ENCODE measurements around the gene TMEM108. TPM values are rescaled to one million over a fixed set of nuclear protein-coding genes. Genes with fewer than 3 reads are reported as not detected.

The TMEM108 gene
- total RNA-seq, 4 donors from 2014 or later: 0.54 to 2.9 (median 1.4) TPM

GRCh38 chr3:133401374-133402135 is 363.4 kb downstream of the TMEM108 start:
- no peak for TF ChIP-seq CTCF (IDR thresholded peaks at IDR 0.05)
- no peak for TF ChIP-seq POLR2A (IDR thresholded peaks at IDR 0.05)
- no peak for DNase-seq (ENCODE audit: low spot score in 2 of 2)
- no peak overlapping the region for H3K4me3 ChIP-seq (ENCODE audit: low read depth, poor library complexity, severe bottlenecking)
- 60 to 61% methylated on average over 2 of the region's 2 CpGs for WGBS, 2 donors
- intact Hi-C loops (cut with DNase I; ENCODE audit: low total_unique reads): no loop called here

DNA sequence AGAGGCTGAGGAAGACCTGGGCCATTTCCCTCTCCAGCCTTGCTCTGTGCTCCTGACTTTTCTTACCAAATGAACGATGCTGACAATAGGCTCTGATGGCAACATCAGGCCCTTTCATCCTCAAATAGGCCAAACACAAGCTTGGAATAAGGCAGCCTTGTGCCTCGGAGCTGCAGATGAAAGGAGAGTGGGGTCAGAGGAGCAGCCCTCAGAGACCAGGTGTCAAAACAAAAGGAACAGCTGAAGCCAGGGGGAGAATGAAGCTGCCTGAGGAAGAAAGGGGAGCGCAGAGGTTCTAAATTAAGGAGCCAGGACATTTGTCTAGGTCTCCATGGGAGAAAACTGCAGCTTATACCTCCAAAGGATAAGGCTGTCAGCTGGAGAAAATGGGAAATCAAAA is 366.7 kb downstream of the TMEM108 start:
- TF ChIP-seq CTCF (IDR thresholded peaks at IDR 0.05) (no peak), POLR2A (IDR thresholded peaks at IDR 0.05) (no peak)
- H3K4me3 ChIP-seq (ENCODE audit: low read depth, poor library complexity, severe bottlenecking): no peak overlapping the region
- WGBS, 2 donors: 84 to 92% methylated on average over 3 of the region's 3 CpGs
- intact Hi-C loops (cut with DNase I; ENCODE audit: low total_unique reads): no loop called here
- DNase-seq (ENCODE audit: low spot score in 2 of 2): no peak

DNA sequence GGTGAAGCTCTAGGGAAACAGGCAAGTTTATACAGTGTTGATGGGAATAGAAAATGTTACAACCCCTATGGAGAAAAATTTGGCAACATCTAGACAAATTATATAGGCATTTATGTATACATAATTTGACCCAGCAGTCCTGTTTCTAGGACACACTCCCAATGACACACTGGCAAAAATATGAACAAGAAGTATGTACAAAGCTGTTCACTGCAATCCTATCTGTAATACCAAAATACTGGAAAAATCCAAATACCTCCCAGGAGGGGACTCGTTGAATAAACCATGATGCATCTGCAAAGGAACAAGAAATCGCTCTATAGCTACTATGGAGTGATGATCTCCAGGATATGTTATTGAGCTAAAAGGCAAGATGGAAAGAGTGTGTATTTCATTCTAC is 370.2 kb downstream of the TMEM108 start:
- TF ChIP-seq CTCF (IDR thresholded peaks at IDR 0.05) (no peak), POLR2A (IDR thresholded peaks at IDR 0.05) (no peak)
- DNase-seq (ENCODE audit: low spot score in 2 of 2): no peak
- intact Hi-C loops (cut with DNase I; ENCODE audit: low total_unique reads): no loop called here
- 78 to 91% methylated on average over 2 of the region's 2 CpGs for WGBS, 2 donors
- H3K4me3 ChIP-seq (ENCODE audit: low read depth, poor library complexity, severe bottlenecking): no peak overlapping the region

DNA sequence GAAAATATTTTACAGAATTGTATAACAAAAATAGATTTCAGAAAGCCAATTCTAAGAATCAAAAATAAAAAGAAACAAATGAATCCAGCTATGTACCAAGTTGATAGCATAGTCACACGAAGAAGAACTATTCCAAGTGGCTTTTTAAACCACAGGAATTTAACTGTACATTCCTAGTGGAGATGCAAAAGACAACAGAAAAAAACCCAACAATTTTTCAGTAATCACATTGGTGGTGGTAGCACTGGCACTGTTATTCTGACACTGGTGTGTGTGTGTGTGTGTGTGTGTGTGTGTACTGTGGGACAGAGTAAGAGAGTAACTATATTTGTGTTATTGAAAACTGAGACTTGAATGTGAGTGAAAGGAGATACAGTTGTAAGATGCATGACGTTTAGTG is 370.8 kb downstream of the TMEM108 start:
- no peak for DNase-seq (ENCODE audit: low spot score in 2 of 2)
- 53 to 68% methylated on average over 2 of the region's 2 CpGs for WGBS, 2 donors
- no peak overlapping the region for H3K4me3 ChIP-seq (ENCODE audit: low read depth, poor library complexity, severe bottlenecking)
- intact Hi-C loops (cut with DNase I; ENCODE audit: low total_unique reads): no loop called here
- no peak for TF ChIP-seq CTCF (IDR thresholded peaks at IDR 0.05)
- no peak for TF ChIP-seq POLR2A (IDR thresholded peaks at IDR 0.05)

DNA sequence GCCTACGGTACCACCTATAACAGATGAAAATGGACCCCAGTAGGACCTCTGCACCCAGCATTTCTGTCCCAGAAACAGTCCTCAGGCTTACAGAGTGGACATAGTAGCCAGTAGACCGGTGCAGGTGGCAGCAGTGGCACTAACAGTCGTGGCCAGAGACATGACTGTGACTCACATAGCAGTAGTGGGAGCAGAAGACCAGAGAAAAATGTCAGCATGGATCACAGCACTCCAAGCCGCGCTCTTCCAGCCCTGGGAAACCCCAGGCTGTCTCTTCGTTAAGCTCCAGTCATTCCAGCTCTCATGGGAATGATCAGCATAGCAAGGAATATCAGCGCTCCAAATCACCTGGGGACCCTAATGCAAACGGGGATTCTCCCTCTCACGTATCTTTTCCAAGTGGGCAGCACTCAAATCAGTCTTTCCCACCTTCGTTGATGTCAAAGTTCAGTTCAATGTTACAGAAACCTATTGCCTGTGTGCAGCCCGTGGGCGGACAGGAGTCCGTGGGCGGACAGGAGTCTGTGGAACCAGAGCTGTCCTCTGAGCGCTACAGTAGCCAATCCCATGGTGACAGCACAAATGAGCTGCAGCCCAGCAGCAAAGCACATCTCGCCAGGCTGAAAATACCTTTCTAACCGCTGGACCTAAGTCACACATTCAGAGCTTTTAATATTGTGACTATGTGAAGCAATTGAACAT is 372.2 kb downstream of the TMEM108 start:
- DNase-seq (ENCODE audit: low spot score in 2 of 2): no peak
- 85 to 86% methylated on average over 17 of the region's 17 CpGs for WGBS, 2 donors
- intact Hi-C loops (cut with DNase I; ENCODE audit: low total_unique reads): no loop called here
- no peak overlapping the region for H3K4me3 ChIP-seq (ENCODE audit: low read depth, poor library complexity, severe bottlenecking)
- TF ChIP-seq CTCF (IDR thresholded peaks at IDR 0.05) (no peak), POLR2A (IDR thresholded peaks at IDR 0.05) (no peak)

Measured in lower leg skin (tissue), 4 donors.